Fibroblast of skin of back (primary cell): ENCODE measurements around the gene BZW1. TPM values are rescaled to one million over a fixed set of nuclear protein-coding genes. Genes with fewer than 3 reads are reported as not detected.
A peak's percentile ranks its signal among the peaks of the same experiment; 100 is the strongest.

Experiments
- DNase-seq: peaks from one replicate; pipeline ENCODE4 v3.0.0-alpha.2; 2013
- polyA plus RNA-seq, 2 experiments: library from polyadenylated mRNA; unstranded; fragments of 120-200 nt; gene quantifications; one replicate each; pipeline ENCODE4 v1.2.1, GENCODE V29; 2013; ENCODE audit not compliant: insufficient read length in 2 of 2

Gene BZW1
- 345 TPM for polyA plus RNA-seq (2013, experiment 1 of 2; ENCODE audit: insufficient read length)
- 191 TPM for polyA plus RNA-seq (2013, experiment 2 of 2; ENCODE audit: insufficient read length)

DNA sequence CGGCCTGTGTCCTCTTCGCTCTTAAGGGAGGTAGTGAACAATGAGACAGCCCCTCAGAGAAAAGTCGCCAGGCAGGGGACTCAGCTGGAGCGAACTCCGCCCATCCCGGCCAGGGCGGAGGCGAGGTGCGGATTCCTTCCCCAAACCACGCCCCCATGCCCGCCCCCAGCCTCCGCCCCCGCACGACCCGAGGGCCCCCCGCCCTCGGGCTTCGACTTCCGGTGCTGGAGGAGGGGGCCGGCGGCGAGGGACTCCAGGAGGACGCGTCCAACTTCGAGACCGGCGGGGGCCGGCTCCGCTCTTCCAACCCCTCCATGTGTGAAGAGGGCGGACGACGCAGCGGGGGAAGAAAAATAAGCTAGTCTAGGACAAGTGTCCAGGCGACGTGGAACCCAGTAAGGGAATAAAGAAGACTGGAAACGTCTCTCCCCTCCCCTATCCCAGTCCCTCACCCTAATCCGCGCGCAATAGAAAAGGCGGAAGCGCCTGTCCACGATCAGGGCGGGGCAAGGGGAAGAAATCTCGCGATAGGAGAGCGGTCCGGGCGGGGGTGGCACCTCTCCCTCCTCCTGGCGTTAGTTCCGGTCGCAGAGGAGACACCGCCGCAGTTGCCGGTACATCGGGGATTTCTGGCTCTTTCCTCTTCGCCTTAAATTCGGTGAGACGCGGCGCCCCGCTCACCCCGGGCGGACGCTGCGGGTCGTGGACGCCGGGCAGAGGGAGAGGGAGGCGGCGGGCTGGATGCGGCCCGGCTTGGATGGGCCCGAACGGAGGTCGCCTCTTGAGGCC lies at the start of gene BZW1:
TSS of gene BZW1 (plus strand) at position 578 of the 789 bp plus-strand sequence. CDS start 1,308 bp downstream, outside the sequence.
- DNase-seq, result peak; percentile 97

DNA sequence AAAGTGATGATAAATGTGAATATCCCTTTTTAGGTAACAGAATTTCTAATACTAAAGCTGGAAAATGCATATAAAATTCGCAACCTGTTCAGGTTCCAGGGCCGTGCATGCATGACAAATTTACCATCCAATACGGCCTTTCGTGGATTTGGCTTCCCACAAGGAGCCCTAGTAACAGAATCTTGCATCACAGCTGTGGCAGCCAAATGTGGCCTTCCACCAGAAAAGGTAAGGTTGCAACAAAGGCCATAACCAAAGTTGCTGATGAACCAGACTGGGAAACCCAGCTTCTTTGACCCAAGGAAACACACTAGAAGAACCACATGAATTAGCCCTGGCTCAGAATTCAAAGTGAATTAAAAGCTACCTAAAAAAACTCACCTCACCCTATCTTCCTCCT lies 49.6 kb upstream of the BZW1 start:
- no peak for DNase-seq

DNA sequence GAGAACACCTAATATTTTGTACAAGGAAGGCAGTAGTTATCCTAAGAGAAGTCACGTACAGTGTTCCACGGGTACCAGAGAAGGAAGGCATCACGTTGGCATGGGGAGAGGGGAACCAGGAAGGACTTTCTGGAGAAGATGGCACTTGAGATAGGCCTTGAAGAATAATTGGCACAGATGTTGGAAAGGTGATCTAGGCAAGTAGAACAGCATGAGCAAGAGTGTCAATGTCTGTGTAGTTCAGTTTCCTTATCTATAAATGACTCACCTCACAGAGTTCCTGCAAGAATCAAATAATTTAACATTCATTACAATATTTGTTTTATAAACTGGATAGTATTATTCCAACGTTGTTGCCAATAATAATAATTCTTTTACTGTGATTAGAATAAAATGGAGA lies 48.3 kb upstream of the BZW1 start:
- peak; percentile 48 for DNase-seq

DNA sequence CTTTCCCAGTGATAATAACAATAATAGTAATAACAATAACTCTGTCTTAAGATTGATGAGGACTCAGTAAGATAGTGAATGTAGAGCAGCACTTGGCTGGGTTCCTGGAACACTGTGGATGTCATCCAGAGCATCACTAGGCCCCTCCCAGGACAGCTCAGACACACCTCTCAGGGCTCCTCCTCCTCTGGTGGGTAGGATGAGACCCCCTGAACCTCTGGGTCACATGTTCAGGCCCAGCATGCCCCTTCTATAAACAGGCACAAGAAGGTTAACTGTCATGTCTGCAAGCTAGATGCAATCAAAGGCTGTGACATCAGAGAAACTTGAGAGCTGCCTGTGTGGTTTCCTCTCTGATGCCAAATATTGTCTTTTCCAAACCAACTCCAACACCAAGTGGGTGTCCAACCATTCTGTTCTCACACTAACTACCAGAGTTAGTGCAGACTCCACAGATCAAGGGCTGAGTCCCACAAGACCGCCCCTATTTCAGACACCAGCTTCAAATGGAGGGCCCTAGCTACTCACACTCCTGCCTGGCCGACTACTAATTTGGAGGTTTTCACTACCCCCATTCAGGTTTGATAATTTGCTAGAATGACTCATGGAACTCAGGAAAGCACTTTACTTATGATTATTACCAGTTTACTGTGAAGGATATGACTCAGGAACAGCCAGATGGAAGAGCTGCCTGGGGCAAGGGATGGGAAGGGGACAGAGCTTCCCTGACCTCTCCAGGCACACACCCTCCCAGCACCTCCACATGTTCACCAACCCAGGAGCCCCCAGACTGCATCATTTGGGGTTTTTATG lies 46.4 kb upstream of the BZW1 start:
- peak; percentile 92 for DNase-seq

DNA sequence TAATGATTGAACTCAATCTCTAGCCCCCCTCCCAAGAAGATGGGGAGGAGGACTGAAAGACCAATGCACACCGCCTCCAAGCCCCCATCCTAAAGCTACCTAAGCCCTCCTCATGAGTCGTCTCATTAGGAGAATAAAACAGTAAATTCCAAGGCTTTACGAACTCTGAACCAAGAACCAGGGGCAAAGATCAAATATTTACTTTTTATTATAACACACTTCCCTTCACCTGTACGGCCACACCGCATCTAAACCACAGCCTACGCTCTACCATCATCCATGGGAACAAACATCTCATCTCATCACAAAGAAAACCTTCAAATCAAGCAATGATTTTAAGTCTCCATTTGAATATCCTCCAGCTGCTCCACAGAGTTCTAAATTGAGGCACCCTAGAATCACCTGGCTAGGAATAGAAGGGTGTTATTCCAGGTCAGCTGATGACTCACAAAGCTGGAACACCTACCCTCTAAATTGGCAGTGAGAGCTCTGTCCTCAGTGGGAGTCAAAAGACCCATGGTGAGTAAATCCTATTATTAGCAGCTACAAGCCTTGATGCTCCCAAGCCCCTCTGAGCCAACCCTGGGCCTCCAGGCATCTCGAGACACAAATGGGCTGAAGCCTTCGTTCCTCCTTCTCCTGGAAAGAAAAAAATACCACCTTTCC lies 45.6 kb upstream of the BZW1 start:
- no peak for DNase-seq

DNA sequence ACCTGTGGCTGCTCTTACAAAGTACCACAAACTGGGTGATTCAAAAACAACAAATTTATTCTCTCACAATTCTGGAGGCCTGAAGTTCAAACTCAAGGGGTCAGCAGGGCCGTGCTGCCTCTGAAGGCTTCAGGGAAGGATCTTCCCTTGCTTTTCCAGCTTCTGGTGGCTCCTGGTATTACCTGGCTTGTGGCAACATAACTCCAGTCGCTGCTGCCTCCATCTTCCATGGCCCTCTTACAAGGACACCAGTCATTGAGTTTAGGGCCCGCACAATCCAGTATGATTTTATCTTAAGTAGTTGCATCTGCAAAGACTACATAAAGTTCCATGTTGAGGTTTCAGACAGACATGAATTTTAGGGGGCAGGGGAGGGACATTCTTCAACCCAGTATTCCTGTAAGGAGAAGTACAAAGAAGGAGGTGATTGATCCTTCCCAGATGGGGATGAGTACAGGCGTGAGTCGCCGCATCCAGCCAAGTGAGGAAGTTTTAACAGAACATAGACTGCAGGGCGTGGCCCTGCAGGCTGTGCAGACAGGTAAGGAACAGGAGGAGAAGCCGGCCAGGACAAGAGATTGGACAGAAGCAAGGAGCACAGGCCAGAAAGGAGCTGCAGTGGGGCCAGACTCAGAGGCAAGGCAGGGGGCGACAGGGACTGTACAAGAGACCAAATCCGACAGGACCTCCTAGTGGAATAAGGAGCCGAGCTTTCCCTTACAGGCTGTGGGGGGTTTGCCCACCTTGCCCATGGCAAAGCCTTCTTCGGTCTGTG lies 44.4 kb upstream of the BZW1 start:
- DNase-seq, result no peak

DNA sequence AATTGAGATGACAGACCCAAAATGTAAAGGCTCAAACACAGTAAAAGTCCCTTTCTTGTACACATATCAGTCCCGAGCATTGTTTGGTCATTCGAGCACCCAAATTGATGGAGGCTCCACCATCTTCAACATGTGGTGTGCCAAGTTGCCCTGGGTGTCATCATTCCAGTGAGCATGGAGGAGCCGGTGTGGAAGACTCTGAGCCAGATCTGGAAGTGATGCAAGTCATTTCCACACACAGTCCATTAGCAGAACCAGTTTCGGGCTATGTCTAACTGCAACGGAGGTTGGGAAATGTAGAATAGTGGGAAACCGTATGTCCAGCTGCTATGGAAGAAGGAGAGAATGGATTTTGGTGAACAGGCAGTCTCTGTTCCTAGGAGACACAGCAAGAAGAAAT lies 40.9 kb upstream of the BZW1 start:
- DNase-seq, result no peak

DNA sequence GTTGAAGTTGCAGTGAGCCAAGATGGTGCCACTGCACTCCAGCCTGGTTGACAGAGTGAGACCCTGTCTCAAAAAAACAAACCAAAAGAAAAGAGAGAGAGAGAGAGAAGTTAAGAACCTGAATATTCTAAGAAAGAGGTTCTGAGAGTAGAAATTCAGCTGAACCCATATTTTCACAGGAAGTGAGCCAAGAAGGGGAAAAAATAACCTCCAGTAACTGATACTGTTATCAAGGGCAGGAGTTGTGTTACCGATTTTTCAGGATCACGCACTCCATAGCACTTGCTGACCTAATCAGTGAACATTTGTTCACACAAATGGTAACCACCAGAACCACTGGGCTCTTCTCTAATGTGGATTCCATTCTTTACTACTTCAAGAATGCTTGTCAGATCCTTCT lies 39.1 kb upstream of the BZW1 start:
- DNase-seq, result no peak

DNA sequence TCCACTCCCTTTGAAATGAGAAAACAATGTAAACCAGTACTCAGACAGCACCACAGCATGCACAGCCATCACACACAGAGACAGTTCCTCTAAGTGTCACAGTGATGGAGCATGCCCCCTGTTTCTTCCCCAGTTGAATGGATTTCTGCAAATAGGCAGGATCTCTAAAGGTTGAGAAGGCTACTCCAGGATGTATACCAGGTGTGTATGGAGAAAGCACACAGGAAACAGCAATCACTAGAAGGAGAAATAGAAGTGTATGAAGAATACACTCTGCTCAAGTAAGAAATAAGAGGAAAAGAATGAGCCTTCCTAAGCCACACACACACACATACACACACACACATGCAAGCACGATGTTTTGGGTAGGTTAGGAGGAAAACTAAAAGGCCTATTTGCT lies 38.6 kb upstream of the BZW1 start:
- no peak for DNase-seq

DNA sequence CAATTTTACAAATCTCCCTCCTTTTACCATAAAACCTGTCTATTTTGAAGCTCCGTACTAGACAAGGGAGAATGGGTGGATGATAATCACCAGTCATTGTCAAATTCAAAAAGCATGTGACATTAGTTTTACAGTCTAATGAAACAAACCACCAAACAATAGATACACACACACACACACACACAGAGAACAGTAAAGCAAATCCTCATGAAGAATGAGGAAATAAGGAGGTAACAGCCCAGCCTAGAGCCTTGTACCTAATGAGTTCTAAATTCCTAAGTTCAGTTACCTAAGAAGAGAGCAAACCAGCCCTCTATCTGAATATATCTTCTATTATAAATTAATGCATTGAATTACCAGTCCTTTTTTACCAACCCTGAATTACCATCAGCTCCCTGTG lies 36.8 kb upstream of the BZW1 start:
- DNase-seq, result no peak

DNA sequence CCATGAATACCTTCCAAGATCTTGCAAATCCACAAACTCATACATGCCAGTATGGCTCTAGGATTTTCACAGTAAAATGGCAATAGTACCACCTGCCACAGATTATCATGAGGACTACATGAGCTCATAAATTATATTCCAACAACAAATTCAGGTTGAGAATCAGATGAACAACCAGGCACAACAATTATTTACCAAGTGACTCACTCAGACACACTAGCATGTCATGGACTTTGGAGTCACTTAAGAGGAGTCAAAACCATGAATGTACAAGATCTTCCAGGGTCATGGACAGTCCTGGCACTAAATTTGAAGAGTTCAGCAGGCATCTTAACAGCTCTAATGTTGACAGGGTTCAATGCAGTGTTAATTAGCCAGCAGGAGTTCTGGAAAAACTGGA lies 34.4 kb upstream of the BZW1 start:
- DNase-seq, result no peak

DNA sequence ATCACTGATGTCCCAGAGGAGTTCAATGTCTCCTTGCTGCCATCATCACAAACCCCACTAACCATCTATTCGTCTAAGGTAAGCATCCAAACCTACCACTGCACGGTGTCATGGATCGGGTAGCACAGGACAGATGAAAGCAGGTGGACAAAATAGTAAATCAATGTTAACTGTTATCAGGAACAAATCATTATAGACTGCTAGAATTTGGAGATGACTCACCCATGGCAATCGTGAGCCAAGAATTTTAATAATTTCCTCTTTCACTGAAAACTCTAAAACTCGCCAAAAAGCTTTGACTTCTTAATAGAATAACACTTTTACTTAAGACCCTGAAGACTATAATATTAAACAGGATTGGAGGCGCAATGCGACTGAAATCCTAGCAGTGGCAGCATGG lies 33.7 kb upstream of the BZW1 start:
- DNase-seq, result peak; percentile 37

DNA sequence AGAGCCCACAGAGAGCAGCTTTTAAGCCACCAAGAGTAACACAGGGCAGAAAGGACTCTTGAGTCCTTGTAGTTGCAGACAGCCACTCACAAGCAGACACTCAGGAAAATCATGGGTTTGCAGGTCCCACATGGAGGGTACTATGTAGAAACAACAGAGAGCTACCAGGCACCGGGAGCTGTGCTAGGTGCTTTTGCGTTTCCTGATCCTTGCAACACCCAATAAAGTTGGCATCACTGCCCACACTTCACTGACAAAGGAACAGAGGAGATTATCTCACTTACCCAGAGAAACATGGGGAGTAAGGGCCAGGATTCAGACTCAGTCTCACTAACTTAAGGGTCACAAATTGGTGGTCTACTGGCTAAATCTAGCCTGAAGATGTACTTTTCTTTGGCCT lies 32.5 kb upstream of the BZW1 start:
- no peak for DNase-seq

DNA sequence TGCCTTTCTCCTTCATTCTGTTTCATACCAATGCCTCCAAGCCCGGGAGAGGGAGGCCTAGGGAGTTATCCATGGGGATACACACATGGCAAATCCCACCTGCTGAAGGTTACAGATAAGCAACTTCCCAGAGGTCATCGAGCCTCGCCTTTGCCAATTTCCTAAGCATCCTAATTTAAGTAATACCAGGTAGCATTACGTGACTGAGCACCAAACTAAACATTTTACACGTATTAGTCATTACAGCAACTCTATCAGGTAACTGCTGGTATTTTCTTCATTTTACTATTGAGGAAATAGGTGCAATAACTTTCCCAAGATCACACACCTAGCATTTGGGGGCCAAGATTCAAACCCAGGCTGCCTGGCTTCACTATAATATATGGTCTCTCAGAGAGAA lies 30.1 kb upstream of the BZW1 start:
- DNase-seq, result no peak

DNA sequence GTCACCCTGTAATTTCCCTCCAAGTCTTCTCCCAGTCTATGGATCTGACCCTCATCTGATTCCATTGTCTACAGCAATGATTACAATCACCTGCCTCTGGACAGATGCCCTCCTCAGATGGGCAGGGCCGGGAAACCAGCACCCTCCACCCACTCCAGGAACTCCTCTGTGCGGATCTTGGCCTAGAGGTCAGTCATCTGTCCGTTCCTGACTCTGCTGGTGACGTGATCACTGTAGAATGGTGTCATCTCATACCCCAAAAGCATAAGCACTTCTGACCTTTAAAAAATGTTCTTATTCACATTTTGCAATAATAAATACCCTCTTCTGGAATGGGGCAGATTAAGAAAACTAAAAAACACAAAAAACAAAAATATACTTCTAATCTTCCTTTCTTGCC lies 29.5 kb upstream of the BZW1 start:
- no peak for DNase-seq

DNA sequence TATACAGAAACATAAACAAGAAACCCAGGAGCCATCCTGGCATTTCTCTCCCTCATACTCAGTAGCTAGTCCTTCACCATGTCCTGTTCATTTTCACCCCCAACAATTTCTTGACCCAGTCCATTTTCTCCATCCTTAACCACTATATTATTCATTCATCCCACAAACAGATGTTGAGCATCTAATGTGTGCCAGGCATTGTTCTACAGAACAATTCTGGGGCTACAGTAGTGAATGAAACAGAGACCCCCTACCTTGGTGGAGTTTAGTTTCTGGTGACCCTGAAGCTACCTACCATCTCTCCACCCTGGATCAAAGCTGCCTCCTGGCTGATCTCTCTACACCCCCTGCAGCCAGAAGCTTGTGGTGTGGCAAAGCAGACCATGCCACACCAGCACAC lies 27.5 kb upstream of the BZW1 start:
- no peak for DNase-seq

DNA sequence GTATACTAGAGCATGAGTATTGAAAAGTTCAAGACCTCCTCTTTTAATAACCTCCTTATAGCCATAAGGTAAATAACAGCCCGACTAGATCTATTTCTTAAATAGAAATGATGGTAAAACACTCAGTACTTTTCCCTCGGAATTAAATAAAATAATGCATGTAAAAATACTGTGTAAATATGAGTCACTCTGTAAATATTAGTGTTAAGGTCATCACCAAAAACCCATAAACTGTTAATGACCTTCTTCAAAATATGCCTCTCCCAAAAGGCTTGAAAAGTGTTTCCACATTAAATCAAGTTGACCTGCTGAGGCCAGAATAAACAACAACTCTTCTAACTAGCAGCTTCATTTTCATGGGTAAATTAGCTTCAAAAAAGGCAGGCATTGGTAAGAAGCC lies 25.3 kb upstream of the BZW1 start:
- peak; percentile 75 for DNase-seq

DNA sequence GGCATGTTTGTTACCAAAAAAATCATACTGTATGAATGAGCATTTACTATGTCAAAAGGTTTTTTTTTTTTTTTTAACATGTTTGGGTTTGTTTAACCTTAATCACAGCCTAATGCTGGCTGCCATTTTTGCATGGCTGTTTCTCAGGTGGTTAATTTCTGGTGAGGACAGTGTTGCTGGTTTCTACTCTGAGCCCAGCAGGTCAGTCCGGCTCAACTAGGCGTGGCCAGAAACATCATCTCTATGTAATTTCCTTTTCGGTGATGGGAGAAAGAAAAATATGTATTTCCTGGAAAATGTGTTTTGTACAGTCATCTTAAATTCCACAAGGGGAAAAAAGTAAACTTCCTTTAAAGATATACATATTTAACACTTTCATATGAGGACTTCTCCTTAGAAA lies 24.9 kb upstream of the BZW1 start:
- DNase-seq, result peak; percentile 92

DNA sequence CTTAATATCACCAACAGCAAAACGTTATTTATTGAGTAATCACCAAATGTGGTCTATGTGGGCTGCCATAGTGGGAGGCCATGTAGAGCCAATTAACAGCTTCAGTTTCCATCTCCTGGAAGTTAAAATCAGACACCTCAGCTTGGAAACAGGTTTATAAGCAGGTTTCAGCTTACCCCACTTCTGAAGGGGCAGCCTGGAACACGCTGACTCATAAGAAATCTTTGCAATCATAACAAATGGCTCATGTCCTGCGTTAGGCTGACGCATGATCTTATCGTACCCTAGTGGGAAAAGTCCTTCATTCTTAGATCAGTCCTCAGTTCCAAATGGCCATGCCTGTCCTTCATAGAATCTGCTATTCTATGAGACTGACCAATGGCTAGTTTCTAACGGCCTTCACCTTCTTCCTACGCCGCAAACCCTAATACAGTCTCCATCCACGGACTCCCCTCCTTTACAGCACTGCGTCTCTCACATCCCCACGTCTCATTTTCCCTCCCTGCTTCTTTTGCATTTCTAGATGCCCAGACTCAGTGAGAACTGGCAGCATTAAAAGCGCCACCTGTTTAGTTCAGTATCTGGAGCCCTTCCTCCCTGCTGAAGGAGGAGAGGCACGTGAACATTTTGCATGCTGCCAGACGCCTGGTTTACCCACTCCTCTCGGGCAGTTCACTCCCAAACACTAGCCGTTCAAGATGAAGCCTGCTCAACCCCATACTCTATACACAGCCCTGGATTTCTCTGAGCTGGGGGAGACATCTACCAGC lies 24.2 kb upstream of the BZW1 start:
- DNase-seq, result peak; percentile 95

DNA sequence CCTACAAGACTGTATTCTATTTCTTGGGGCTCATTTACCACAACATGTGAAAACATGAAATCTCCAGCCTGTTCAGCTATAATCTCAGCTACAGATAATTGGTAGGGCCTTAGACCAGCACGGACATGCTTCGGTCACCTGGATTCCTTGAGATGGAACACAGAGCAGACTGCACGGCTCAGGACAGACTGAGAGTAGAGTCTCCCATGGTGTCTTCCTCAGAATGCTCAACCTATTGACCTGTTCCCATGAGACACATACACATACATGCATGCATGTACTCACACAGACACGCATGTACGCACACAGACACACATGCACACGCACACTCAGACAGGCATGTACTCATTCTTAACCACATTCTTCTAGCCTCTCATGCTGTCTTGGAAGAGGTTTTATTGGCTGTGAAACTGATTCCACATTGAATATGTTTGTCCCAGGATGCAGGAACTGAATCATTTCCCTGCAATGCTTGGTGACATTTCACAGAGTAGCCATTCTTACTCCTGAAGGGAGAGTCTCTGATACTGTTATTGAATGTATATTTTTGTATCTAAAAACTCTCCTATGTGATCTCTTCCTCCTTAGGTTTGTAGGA lies 23.5 kb upstream of the BZW1 start:
- peak; percentile 91 for DNase-seq

DNA sequence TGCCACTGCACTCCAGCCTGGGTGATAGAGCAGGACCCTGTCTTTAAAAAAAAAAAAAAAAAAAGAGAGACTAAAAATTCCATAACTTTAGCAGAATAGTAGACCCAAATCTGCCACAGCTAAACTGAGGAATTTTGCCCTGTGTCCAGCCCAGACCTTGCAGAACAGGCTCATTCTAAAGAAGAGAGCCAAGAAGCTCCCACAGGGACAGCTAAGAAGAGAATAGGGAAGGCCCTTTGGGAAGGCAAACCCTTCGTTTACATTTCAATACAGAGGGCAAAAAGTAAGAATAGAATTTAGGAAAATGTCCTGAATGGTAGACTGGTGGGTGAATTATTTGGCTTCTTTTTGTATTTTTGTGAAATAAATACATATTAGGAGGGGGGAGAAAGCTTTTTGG lies 21.5 kb upstream of the BZW1 start:
- DNase-seq, result no peak
